ENCODE data around the gene HRH4. TPM values are rescaled to one million over a fixed set of nuclear protein-coding genes. Genes with fewer than 3 reads are reported as not detected.

HRH4 gene
- polyA plus RNA-seq, 1 donor: 0.17 TPM

DNA sequence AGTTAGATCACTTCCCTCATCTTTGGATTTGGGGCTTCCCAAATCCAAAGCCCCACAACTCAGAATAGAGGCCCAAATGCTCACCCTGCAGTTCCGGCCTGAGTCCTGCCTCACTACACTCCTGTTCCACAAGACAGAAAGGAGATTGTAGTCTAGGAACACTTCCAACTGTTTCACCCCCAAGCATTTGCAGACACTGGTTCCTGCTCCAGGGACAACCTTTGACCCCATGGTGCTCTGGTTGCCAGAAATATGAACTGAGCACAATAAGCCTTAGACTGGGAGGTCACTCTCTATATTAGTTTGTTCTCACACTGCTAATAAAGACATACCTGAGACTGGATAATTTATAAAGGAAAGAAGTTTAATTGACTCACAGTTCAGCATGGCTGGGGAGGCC, 49.0 kb downstream of the HRH4 start:
- no peak for DNase-seq

DNA sequence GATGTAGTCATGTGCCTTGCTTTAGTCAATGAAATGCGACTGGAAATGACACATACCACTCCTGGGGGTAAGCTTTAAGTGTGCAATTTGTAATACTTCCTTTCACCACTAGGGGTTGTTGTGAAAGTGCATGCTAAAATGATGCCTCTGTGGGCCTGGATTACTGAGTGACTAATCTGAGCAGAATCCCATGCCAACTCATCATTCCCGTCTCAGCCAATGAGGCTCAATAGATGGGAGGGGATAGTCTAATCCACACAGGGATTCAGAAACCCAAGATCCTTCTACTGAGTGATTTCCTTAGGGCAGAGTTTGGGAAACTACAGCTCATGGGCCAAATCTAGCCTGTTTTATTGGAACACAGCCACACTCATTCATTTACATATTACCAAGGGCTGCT, 54.0 kb downstream of the HRH4 start:
- no peak for DNase-seq

DNA sequence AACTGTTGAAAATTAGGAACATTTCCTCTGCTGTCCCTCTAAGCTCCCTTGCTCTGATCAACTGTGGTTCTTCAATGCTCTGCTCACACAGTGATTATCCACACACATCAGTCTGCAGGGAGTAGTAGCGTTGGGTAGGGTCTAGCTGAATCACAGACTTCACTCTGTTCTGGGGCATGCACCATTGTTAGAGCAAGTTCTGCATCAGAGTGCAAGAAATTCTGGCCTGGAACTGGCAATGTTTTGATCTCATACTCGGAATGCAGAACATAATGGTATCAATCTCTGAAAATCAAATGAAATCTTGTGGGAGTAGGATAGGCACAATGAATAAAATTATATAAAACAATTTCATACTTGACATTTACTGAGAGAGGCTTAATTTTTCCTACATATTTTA, 55.3 kb downstream of the HRH4 start:
- no peak for DNase-seq

DNA sequence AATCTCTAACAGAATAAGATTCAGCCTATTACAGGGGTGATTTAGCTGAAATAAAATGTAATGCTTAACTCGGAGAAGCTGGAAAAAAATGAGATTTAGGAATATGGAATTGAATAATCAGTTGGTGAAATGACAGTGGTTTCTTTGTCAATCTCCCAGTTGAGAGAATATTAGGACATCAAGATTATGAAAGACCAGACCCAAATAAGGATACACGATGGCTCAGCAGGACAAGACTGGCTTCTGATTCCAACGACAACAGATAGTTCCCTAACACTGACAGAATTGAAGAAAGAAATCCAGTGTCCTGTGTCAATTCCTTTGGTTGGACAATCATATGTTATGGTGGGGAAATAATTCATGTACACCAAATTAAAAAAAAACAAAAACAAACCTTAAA, 55.8 kb downstream of the HRH4 start:
- no peak for DNase-seq

DNA sequence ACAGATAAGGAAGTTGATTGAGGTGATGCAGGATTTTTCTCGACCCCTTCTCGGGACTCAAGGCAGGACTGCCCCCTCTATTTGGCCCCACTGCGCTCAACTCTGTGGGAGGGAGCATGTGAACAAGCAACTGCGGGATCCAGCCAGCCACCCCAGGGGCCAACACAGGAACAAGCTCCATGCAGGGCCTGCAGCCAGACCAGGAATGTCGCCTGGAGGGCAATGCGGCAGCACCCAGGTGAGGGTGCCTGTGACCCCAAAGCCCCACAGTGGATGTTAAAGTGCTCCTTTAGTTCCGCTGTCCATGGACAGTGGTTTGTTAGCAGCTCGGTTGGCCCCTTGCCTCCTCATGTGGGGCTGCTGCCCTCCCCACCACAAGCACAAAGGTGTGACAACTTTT, 57.1 kb downstream of the HRH4 start:
- DNase-seq: no peak

DNA sequence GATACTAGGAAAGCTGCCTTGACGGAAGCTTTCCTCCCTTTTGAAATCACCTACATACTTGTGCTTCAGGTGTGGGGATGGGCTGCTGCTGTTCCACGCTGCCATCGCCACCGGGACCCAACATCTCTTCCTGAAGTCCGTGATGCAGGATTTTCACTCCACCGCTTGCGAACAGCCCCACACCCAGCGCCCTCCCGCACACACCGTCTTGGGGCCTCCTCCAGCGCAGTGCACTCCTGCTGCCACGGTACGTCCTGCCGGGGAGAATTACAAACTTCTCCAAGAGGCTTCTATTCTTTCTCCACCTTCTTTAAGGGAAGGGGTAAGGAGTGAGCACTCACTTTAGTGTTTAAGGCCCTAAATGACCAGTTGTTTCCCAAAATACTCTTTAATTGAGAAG, 58.2 kb downstream of the HRH4 start:
- no peak for DNase-seq

Other genes starting within 250 kb of the HRH4 start
- gene OSBPL1A, start 62.8 kb upstream of the HRH4 start, polyA plus RNA-seq (ENCODE audit: insufficient read length): 58.0 TPM
- 74.0 TPM for gene IMPACT, start 34.0 kb upstream of the HRH4 start, polyA plus RNA-seq (ENCODE audit: insufficient read length)